HUES64 (cell line): ENCODE data around the gene MOB3B. TPM values are rescaled to one million over a fixed set of nuclear protein-coding genes. Genes with fewer than 3 reads are reported as not detected.
A peak's percentile ranks its signal among the peaks of the same experiment; 100 is the strongest.

Experiments used
- H3K27ac ChIP-seq: 2 replicates; pipeline ENCODE4 v1.7.0; 2013; ENCODE audit warnings: low read depth, low read length, inconsistent platforms
- H3K27me3 ChIP-seq: 2 replicates; pipeline ENCODE4 v1.6.1; 2013; ENCODE audit warnings: mild to moderate bottlenecking, low read length; ENCODE audit not compliant: insufficient read depth
- H3K36me3 ChIP-seq: 2 replicates; pipeline ENCODE4 v1.6.1; 2013; ENCODE audit warnings: mild to moderate bottlenecking, low read length; ENCODE audit not compliant: insufficient read depth
- H3K4me1 ChIP-seq: 2 replicates; pipeline ENCODE4 v1.6.1; 2013; ENCODE audit warnings: mild to moderate bottlenecking, low read length, moderate library complexity; ENCODE audit not compliant: insufficient read depth
- H3K4me3 ChIP-seq: 2 replicates; pipeline ENCODE4 v1.5.1; 2013; ENCODE audit warnings: mild to moderate bottlenecking, low read length, moderate library complexity
- H3K9ac ChIP-seq: 2 replicates; pipeline ENCODE4 v1.6.1; 2013; ENCODE audit warnings: mild to moderate bottlenecking, low read depth, low read length
- H3K9me3 ChIP-seq: 2 replicates; pipeline ENCODE4 v1.6.1; 2013; ENCODE audit warnings: low read depth, low read length; ENCODE audit not compliant: insufficient read depth
- WGBS: fragments of 150-250, 120-280 bp; methylation state at CpG from one replicate; pipeline ENCODE4 v1.1.7; 2013; ENCODE audit warnings: missing lambda C conversion rate; 5-methylcytosine and 5-hydroxymethylcytosine counted together
- polyA plus RNA-seq, 2 experiments: library from polyadenylated mRNA; stranded (reverse); fragments of 50-300 nt; gene quantifications; one replicate each; pipeline ENCODE4 v1.2.3, GENCODE V29; 2013

Gene MOB3B
- 9.2 TPM for polyA plus RNA-seq (2013, experiment 1 of 2)
- 10.8 TPM for polyA plus RNA-seq (2013, experiment 2 of 2)

- H3K27me3 ChIP-seq: peaks cover 5% of the 10 kb centered on the region
- H3K9ac ChIP-seq: peak within 1 kb of the TSS; percentile 87
- H3K36me3 ChIP-seq: no peaks in the 10 kb centered on the region
- WGBS: 3% methylated on average over 74 of the region's 74 CpGs
- H3K9me3 ChIP-seq: no peaks in the 10 kb centered on the region
- peaks cover 29% of the 10 kb centered on the region for H3K4me1 ChIP-seq
- peak within 1 kb of the TSS; percentile 69 for H3K27ac ChIP-seq
- peak within 1 kb of the TSS; percentile 84 for H3K4me3 ChIP-seq
These were observed at the start of gene MOB3B for GRCh38 chr9:27529316-27530278. TSS of gene MOB3B (minus strand) at chr9:27529814. CDS start at chr9:27455550, 74,264 bp downstream.

DNA sequence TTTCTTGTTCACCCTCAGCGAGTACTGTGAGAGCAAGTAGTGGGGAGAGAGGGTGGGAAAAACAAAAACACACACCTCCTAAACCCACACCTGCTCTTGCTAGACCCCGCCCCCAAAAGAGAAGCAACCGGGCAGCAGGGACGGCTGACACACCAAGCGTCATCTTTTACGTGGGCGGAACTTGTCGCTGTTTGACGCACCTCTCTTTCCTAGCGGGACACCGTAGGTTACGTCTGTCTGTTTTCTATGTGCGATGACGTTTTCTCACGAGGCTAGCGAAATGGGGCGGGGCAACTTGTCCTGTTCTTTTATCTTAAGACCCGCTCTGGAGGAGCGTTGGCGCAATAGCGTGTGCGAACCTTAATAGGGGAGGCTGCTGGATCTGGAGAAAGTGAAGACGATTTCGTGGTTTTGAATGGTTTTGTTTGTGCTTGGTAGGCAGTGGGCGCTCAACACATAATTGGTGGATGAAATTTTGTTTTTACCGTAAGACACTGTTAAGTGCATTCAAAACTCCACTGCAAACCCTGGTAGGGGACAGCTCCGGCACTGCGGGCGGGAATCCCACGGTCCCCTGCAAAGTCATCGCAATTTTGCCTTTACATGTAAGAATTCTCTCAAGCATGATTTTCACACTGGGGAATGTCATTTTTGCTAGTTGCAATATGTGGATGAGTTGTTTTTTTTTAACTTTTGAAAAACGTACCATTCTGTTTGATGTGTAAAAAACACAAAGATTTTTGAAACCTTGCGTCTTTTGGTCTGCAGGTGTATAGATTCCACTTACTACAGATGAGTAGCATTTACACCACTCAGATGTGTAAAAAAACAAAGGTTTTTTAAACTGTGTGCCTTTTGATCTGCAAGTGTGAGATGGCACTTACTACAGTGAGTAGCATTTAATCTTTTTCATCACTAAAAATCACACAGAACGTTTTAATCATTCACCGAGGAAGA, 44.3 kb upstream of the MOB3B start:
- Histone ChIP-seq H3K27me3 (peaks cover 4% of the 10 kb centered on the region; the same call in 1 of the 2 replicates), H3K9me3 (peaks cover 10% of the 10 kb centered on the region; the same call in 1 of the 2 replicates), H3K9ac (peak overlapping the region; percentile 68), H3K4me3 (peak overlapping the region; percentile 66), H3K4me1 (peaks cover 14% of the 10 kb centered on the region), H3K36me3 (no peaks in the 10 kb centered on the region), H3K27ac (peak overlapping the region; percentile 88)
- WGBS: 6% methylated on average over 34 of the region's 35 CpGs

- Histone ChIP-seq H3K36me3 (no peaks in the 10 kb centered on the region), H3K27ac (peak within 1 kb of the TSS; percentile 88), H3K9ac (peak within 1 kb of the TSS; percentile 74), H3K27me3 (peaks cover 4% of the 10 kb centered on the region; the same call in 1 of the 2 replicates), H3K9me3 (peaks cover 2% of the 10 kb centered on the region; the same call in 1 of the 2 replicates), H3K4me1 (peaks cover 14% of the 10 kb centered on the region), H3K4me3 (peak within 1 kb of the TSS; percentile 66)
- WGBS: under 1% methylated on average over 72 of the region's 72 CpGs
These were observed 43.5 kb upstream of the MOB3B start, which contains the start of gene C9orf72 for GRCh38 chr9:27572918-27573633. TSS of gene C9orf72 (minus strand) at chr9:27573481. CDS start at chr9:27567120, 6,361 bp downstream.

GRCh38 chr9:27572566-27572917, 42.9 kb upstream of the MOB3B start:
- Histone ChIP-seq H3K27me3 (peaks cover 4% of the 10 kb centered on the region; the same call in 1 of the 2 replicates), H3K4me3 (peak overlapping the region; percentile 66), H3K9ac (peak overlapping the region; percentile 74), H3K36me3 (no peaks in the 10 kb centered on the region), H3K27ac (peak overlapping the region; percentile 88), H3K9me3 (no peaks in the 10 kb centered on the region), H3K4me1 (peaks cover 14% of the 10 kb centered on the region)
- WGBS: 2% methylated on average over 6 of the region's 6 CpGs

DNA sequence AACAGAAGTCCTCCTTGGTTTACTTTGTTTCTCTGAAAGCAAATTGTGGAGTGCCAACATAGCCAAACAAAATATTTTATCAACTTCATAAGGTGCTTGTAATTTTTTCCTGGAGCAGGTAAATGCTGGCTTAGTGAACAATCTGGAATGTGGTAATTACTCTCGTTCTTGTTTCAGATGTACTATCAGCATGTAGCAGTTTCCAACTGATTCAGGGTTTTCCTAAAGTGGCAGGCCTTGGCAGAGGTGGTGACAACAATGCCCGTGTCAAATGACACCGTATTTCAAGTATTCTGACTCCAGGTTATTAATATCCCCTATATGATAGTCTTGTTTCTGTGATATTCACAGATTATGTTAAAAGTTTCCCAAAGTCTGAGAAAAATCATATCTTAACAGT, 42.4 kb upstream of the MOB3B start:
- Histone ChIP-seq H3K36me3 (peaks cover 1% of the 10 kb centered on the region; the same call in 1 of the 2 replicates), H3K4me1 (peaks cover 14% of the 10 kb centered on the region), H3K27me3 (peaks cover 4% of the 10 kb centered on the region; the same call in 1 of the 2 replicates), H3K27ac (no peak overlapping the region), H3K4me3 (peak overlapping the region; percentile 66), H3K9ac (no peak overlapping the region), H3K9me3 (no peaks in the 10 kb centered on the region)
- WGBS: 54% methylated on average over 3 of the region's 3 CpGs

DNA sequence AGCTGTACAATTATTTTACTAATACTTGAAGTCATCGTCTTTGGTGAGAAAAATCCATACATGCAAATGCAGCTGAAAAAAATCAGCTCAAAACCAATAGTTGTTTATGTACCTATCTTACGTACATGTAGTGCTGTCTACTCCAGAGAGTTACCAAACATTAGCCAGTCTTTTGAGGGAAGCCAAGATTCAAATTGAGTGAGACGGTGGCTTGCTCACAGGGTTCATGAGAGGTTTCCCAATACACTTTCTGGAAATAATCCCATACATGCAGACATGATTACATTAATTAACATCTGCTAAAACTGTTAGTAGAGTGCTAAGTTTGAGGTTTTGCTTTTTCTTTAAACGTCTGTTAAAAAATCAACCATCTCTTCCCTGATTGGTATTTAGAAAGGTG, 41.4 kb upstream of the MOB3B start:
- 98% methylated on average over 3 of the region's 4 CpGs for WGBS
- no peak overlapping the region for H3K27ac ChIP-seq
- no peaks in the 10 kb centered on the region for H3K9me3 ChIP-seq
- H3K4me1 ChIP-seq: peaks cover 14% of the 10 kb centered on the region
- H3K36me3 ChIP-seq: peaks cover 12% of the 10 kb centered on the region
- no peak overlapping the region for H3K9ac ChIP-seq
- peaks cover 4% of the 10 kb centered on the region; the same call in 1 of the 2 replicates for H3K27me3 ChIP-seq
- H3K4me3 ChIP-seq: no peak overlapping the region

DNA sequence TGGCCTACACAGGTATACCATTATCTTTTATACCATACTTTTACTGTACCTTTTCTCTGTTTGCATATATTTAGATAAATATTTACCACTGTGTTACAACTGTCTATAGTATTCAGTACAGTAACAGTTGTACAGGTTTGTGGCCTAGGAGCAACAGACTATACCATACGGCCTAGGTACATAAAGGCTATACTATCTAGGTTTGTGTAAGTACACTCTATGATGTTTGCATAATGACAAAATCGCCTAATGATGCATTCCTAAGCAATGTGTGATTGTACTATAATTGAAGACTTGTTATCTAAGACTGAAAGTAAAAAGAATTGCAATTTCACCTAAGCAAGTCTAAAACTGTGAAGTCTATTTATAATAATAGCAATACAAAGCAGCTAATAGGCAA, 39.8 kb upstream of the MOB3B start:
- 90% methylated on average over 2 of the region's 2 CpGs for WGBS
- H3K4me3 ChIP-seq: no peak overlapping the region
- H3K4me1 ChIP-seq: peaks cover 14% of the 10 kb centered on the region
- no peaks in the 10 kb centered on the region for H3K9me3 ChIP-seq
- no peaks in the 10 kb centered on the region for H3K27me3 ChIP-seq
- no peak overlapping the region for H3K9ac ChIP-seq
- H3K27ac ChIP-seq: no peak overlapping the region
- peaks cover 28% of the 10 kb centered on the region for H3K36me3 ChIP-seq

- H3K4me3 ChIP-seq: no peak overlapping the region
- no peak overlapping the region for H3K9ac ChIP-seq
- no CpG with 5 or more reads among the region's 1 CpG for WGBS
- no peaks in the 10 kb centered on the region for H3K27me3 ChIP-seq
- H3K36me3 ChIP-seq: peaks cover 60% of the 10 kb centered on the region
- H3K27ac ChIP-seq: no peak overlapping the region
- H3K4me1 ChIP-seq: 0 out of 2 replicates have a peak, but pooled peaks cover 1% of the 10 kb centered on the region
- no peaks in the 10 kb centered on the region for H3K9me3 ChIP-seq
These were observed 36.5 kb upstream of the MOB3B start for GRCh38 chr9:27566118-27566517.

- Histone ChIP-seq H3K9ac (no peak overlapping the region), H3K36me3 (peaks cover 65% of the 10 kb centered on the region), H3K27ac (no peak overlapping the region), H3K4me3 (no peak overlapping the region), H3K27me3 (no peaks in the 10 kb centered on the region), H3K9me3 (no peaks in the 10 kb centered on the region), H3K4me1 (no peaks in the 10 kb centered on the region)
These were observed 36.1 kb upstream of the MOB3B start for GRCh38 chr9:27565696-27566095.

- Histone ChIP-seq H3K27ac (no peak overlapping the region), H3K4me3 (no peak overlapping the region), H3K9me3 (no peaks in the 10 kb centered on the region), H3K27me3 (no peaks in the 10 kb centered on the region), H3K4me1 (no peaks in the 10 kb centered on the region), H3K9ac (no peak overlapping the region), H3K36me3 (peaks cover 75% of the 10 kb centered on the region)
- WGBS: 94% methylated on average over 1 of the region's 1 CpG
These were observed 35.1 kb upstream of the MOB3B start for GRCh38 chr9:27564670-27565069.
